Immature natural killer cell (primary cell): Measurements from ENCODE around the gene LRP2. TPM values are rescaled to one million over a fixed set of nuclear protein-coding genes. Genes with fewer than 3 reads are reported as not detected.

Experiments
- DNase-seq, 3 donors: peaks; one replicate each; pipeline ENCODE4 v3.0.0; 2022; ENCODE audit warnings: mixed read lengths in 1 of 3
- H3K27ac Mint-ChIP-seq, 6 donors: one replicate each; pipeline ENCODE4 v1.8.0; 2020; ENCODE audit warnings: mixed read lengths in 6 of 6, mild to moderate bottlenecking in 5 of 6, inconsistent platforms in 4 of 6, moderate library complexity in 3 of 6
- H3K27me3 Mint-ChIP-seq, 3 donors: one replicate each; pipeline ENCODE4 v1.8.0; 2020 to 2021; ENCODE audit warnings: low read depth in 3 of 3, mild to moderate bottlenecking in 3 of 3, mixed read lengths in 3 of 3, moderate library complexity in 3 of 3, inconsistent platforms in 1 of 3
- H3K36me3 Mint-ChIP-seq, 3 donors: one replicate each; pipeline ENCODE4 v1.8.0; 2020; ENCODE audit warnings: mixed read lengths in 3 of 3, inconsistent platforms in 2 of 3, mild to moderate bottlenecking in 2 of 3
- H3K4me1 Mint-ChIP-seq, 2 donors: one replicate each; pipeline ENCODE4 v1.8.0; 2020; ENCODE audit warnings: inconsistent platforms in 2 of 2, mild to moderate bottlenecking in 2 of 2, mixed read lengths in 2 of 2, moderate library complexity in 1 of 2
- H3K4me3 Mint-ChIP-seq, 5 donors: one replicate each; pipeline ENCODE4 v1.8.0; 2020; ENCODE audit warnings: mild to moderate bottlenecking in 5 of 5, mixed read lengths in 5 of 5, inconsistent platforms in 3 of 5, moderate library complexity in 3 of 5
- H3K9me3 Mint-ChIP-seq, 6 donors: one replicate each; pipeline ENCODE4 v1.8.0; 2020; ENCODE audit warnings: mild to moderate bottlenecking in 6 of 6, mixed read lengths in 6 of 6, inconsistent platforms in 4 of 6, moderate library complexity in 3 of 6
- polyA plus RNA-seq, 3 donors: library from polyadenylated mRNA; unstranded; fragments of 300-500 nt; fragmentation: Illumina TruSeq; gene quantifications; one replicate each; pipeline ENCODE4 v1.2.3, GENCODE V29; 2021

LRP2 gene
- polyA plus RNA-seq, 3 donors from 2014 or later = not detected

GRCh38 chr2:169302364-169302763 lies 60.0 kb downstream of the LRP2 start:
- no peaks in the 10 kb centered on the region for H3K4me1 Mint-ChIP-seq
- H3K36me3 Mint-ChIP-seq = no peaks in the 10 kb centered on the region
- H3K27me3 Mint-ChIP-seq = peaks cover 0 to 7% (median 5%) of the 10 kb centered on the region in 3 donors
- no peak overlapping the region for H3K27ac Mint-ChIP-seq
- DNase-seq = no peak
- H3K9me3 Mint-ChIP-seq = peaks cover 0 to 5% (median 0%) of the 10 kb centered on the region in 6 donors
- no peak overlapping the region for H3K4me3 Mint-ChIP-seq

GRCh38 chr2:169301596-169302335 lies 60.6 kb downstream of the LRP2 start:
- Mint-ChIP-seq H3K4me1 (no peaks in the 10 kb centered on the region), H3K36me3 (no peaks in the 10 kb centered on the region), H3K9me3 (peaks cover 0 to 5% (median 0%) of the 10 kb centered on the region in 6 donors), H3K4me3 (no peak overlapping the region), H3K27me3 (peaks cover 0 to 8% (median 5%) of the 10 kb centered on the region in 3 donors), H3K27ac (no peak overlapping the region)
- DNase-seq = no peak

- no peak for DNase-seq
- H3K36me3 Mint-ChIP-seq = no peaks in the 10 kb centered on the region
- H3K4me3 Mint-ChIP-seq = no peak overlapping the region
- peaks cover 0 to 11% (median 5%) of the 10 kb centered on the region in 3 donors for H3K27me3 Mint-ChIP-seq
- H3K4me1 Mint-ChIP-seq = no peaks in the 10 kb centered on the region
- H3K27ac Mint-ChIP-seq = no peak overlapping the region
- peaks cover 0 to 5% (median 0%) of the 10 kb centered on the region in 6 donors for H3K9me3 Mint-ChIP-seq
These were observed 61.5 kb downstream of the LRP2 start for GRCh38 chr2:169300636-169301530.

- peaks cover 0 to 5% (median 0%) of the 10 kb centered on the region in 6 donors for H3K9me3 Mint-ChIP-seq
- H3K4me3 Mint-ChIP-seq = no peak overlapping the region
- no peak overlapping the region for H3K27ac Mint-ChIP-seq
- no peaks in the 10 kb centered on the region for H3K4me1 Mint-ChIP-seq
- no peaks in the 10 kb centered on the region for H3K36me3 Mint-ChIP-seq
- peaks cover 1 to 14% (median 5%) of the 10 kb centered on the region in 3 donors for H3K27me3 Mint-ChIP-seq
- DNase-seq = no peak
These were observed 64.3 kb downstream of the LRP2 start for GRCh38 chr2:169298007-169298406.

GRCh38 chr2:169294001-169294675 lies 68.2 kb downstream of the LRP2 start:
- no peaks in the 10 kb centered on the region for H3K4me1 Mint-ChIP-seq
- peaks cover 0 to 6% (median 0%) of the 10 kb centered on the region in 6 donors for H3K9me3 Mint-ChIP-seq
- DNase-seq = no peak
- no peak overlapping the region for H3K27ac Mint-ChIP-seq
- peaks cover 1 to 19% (median 3%) of the 10 kb centered on the region in 3 donors for H3K27me3 Mint-ChIP-seq
- no peak overlapping the region for H3K4me3 Mint-ChIP-seq
- H3K36me3 Mint-ChIP-seq = no peaks in the 10 kb centered on the region

- DNase-seq = no peak
- peaks cover 0 to 2% (median 0%) of the 10 kb centered on the region in 6 donors for H3K9me3 Mint-ChIP-seq
These were observed 70.8 kb downstream of the LRP2 start for GRCh38 chr2:169291517-169291916.

GRCh38 chr2:169290433-169290832 lies 71.9 kb downstream of the LRP2 start:
- no peaks in the 10 kb centered on the region for H3K36me3 Mint-ChIP-seq

More at GRCh38 chr2:169291517-169291916, 70.8 kb downstream of the LRP2 start:
- H3K4me3 Mint-ChIP-seq = no peak overlapping the region
- no peak overlapping the region for H3K27ac Mint-ChIP-seq
- no peaks in the 10 kb centered on the region for H3K4me1 Mint-ChIP-seq
- H3K36me3 Mint-ChIP-seq = no peaks in the 10 kb centered on the region
- H3K27me3 Mint-ChIP-seq = peaks cover 0 to 15% (median 1%) of the 10 kb centered on the region in 3 donors

GRCh38 chr2:169287666-169288065 lies 74.7 kb downstream of the LRP2 start:
- no peaks in the 10 kb centered on the region for H3K4me1 Mint-ChIP-seq

More at GRCh38 chr2:169290433-169290832, 71.9 kb downstream of the LRP2 start:
- no peak for DNase-seq
- Mint-ChIP-seq H3K9me3 (peaks cover 0 to 4% (median 0%) of the 10 kb centered on the region in 6 donors), H3K27ac (no peak overlapping the region), H3K27me3 (peaks cover 0 to 11% (median 3%) of the 10 kb centered on the region in 3 donors), H3K4me1 (no peaks in the 10 kb centered on the region), H3K4me3 (no peak overlapping the region)

GRCh38 chr2:169286624-169287231 lies 75.6 kb downstream of the LRP2 start:
- no peak overlapping the region for H3K27ac Mint-ChIP-seq
- no peak for DNase-seq
- H3K9me3 Mint-ChIP-seq = peaks cover 0 to 4% (median 0%) of the 10 kb centered on the region in 6 donors
- H3K36me3 Mint-ChIP-seq = no peaks in the 10 kb centered on the region
- no peaks in the 10 kb centered on the region for H3K4me1 Mint-ChIP-seq
- H3K4me3 Mint-ChIP-seq = no peak overlapping the region
- H3K27me3 Mint-ChIP-seq = peaks cover 0 to 7% (median 1%) of the 10 kb centered on the region in 3 donors

More at GRCh38 chr2:169287666-169288065, 74.7 kb downstream of the LRP2 start:
- H3K4me3 Mint-ChIP-seq = no peak overlapping the region
- peaks cover 0 to 7% (median 1%) of the 10 kb centered on the region in 3 donors for H3K27me3 Mint-ChIP-seq
- H3K9me3 Mint-ChIP-seq = peaks cover 0 to 4% (median 0%) of the 10 kb centered on the region in 6 donors
- no peak overlapping the region for H3K27ac Mint-ChIP-seq
- DNase-seq = no peak
- H3K36me3 Mint-ChIP-seq = no peaks in the 10 kb centered on the region

- Mint-ChIP-seq H3K36me3 (no peaks in the 10 kb centered on the region), H3K27ac (no peak overlapping the region), H3K27me3 (peaks cover 0 to 6% (median 1%) of the 10 kb centered on the region in 3 donors), H3K4me1 (no peaks in the 10 kb centered on the region), H3K9me3 (peaks cover 0 to 4% (median 0%) of the 10 kb centered on the region in 6 donors), H3K4me3 (no peak overlapping the region)
- DNase-seq = no peak
These were observed 76.7 kb downstream of the LRP2 start for GRCh38 chr2:169285531-169286235.

GRCh38 chr2:169280502-169280901 lies 81.8 kb downstream of the LRP2 start:
- H3K4me3 Mint-ChIP-seq = no peak overlapping the region
- no peaks in the 10 kb centered on the region for H3K4me1 Mint-ChIP-seq
- no peaks in the 10 kb centered on the region for H3K36me3 Mint-ChIP-seq
- H3K27ac Mint-ChIP-seq = no peak overlapping the region
- no peaks in the 10 kb centered on the region for H3K27me3 Mint-ChIP-seq
- peaks cover 0 to 1% (median 0%) of the 10 kb centered on the region in 6 donors for H3K9me3 Mint-ChIP-seq
- no peak for DNase-seq

GRCh38 chr2:169275696-169276444 lies 86.5 kb downstream of the LRP2 start:
- Mint-ChIP-seq H3K4me3 (no peak overlapping the region), H3K9me3 (no peaks in the 10 kb centered on the region), H3K4me1 (no peaks in the 10 kb centered on the region), H3K27me3 (no peaks in the 10 kb centered on the region), H3K36me3 (no peaks in the 10 kb centered on the region), H3K27ac (no peak overlapping the region)
- DNase-seq = no peak
